Fibroblast of lung (primary cell): ENCODE measurements around the gene LSS.

Source experiments
- CTCF ChIP-seq, 2 donors: IDR thresholded peaks in 1 of 2; conservative IDR thresholded peaks in 1 of 2; 1 replicate in 1 of 2; 2 replicates in 1 of 2; pipeline ENCODE4 v1.5.1; 2011 to 2012; ENCODE audit warnings: low read length in 2 of 2, control low read depth in 1 of 2, inconsistent platforms in 1 of 2, low read depth in 1 of 2, mild to moderate bottlenecking in 1 of 2
- EZH2 ChIP-seq: IDR thresholded peaks from 2 replicates; pipeline ENCODE4 v1.5.1; 2012; ENCODE audit warnings: low read length, control low read depth, mild to moderate bottlenecking; ENCODE audit errors: missing control alignments

- no peak for TF ChIP-seq CTCF (conservative IDR thresholded peaks at IDR 0.05 in 1 of 2, IDR thresholded peaks at IDR 0.05 in 1 of 2; ENCODE audit: low read depth in 1 of 2, low read length in 2 of 2)
- no peak for TF ChIP-seq EZH2
Measured at GRCh38 chr21:46264046-46264689, 35.6 kb upstream of the LSS start.
